PFSK-1 (cell line): ENCODE results near the gene MBD5.

Experiments
- FOXP2 ChIP-seq: optimal IDR thresholded peaks from 2 replicates; pipeline ENCODE3; 2011; ENCODE audit warnings: borderline replicate concordance, control low read depth, inconsistent platforms; ENCODE audit not compliant: insufficient read depth; ENCODE audit errors: extremely low read length, extremely low read depth
- POLR2AphosphoS5 ChIP-seq: IDR thresholded peaks from 2 replicates; pipeline ENCODE4 v1.6.1; 2012; ENCODE audit warnings: low read depth, mild to moderate bottlenecking, control low read depth, low read length, moderate library complexity
- REST ChIP-seq, 2 experiments: IDR thresholded peaks; 2 replicates each; pipeline versions ENCODE4 v1.6.1 to v1.8.0; 2011 to 2012; ENCODE audit warnings: low read depth in 2 of 2, low read length in 2 of 2, control low read depth in 1 of 2, inconsistent platforms in 1 of 2, mild to moderate bottlenecking in 1 of 2, moderate library complexity in 1 of 2; ENCODE audit not compliant: insufficient read depth in 1 of 2

GRCh38 chr2:148039783-148040182, 18.9 kb downstream of the MBD5 start:
- TF ChIP-seq FOXP2 (no peak), REST (IDR thresholded peaks at IDR 0.05; ENCODE audit: insufficient read depth in 1 of 2, low read depth in 2 of 2, low read length in 2 of 2) (no peak), POLR2AphosphoS5 (no peak)
